HG03039 (cell line): Measurements from ENCODE around the gene GABRD.

Experiments
- ATAC-seq: cut with Tn5 transposase; IDR thresholded peaks from one replicate; pipeline ENCODE4 v1.9.1; 2021; ENCODE audit warnings: mild to moderate bottlenecking, moderate library complexity; ENCODE audit not compliant: unreplicated experiment

The GABRD gene

GRCh38 chr1:2073382-2074230 is 54.5 kb downstream of the GABRD start:
- ATAC-seq, result no peak

- no peak for ATAC-seq
Measured at GRCh38 chr1:2074396-2074795, 55.3 kb downstream of the GABRD start.

GRCh38 chr1:2074944-2075740 is 56.0 kb downstream of the GABRD start:
- ATAC-seq, result no peak

GRCh38 chr1:2076826-2077225 is 57.7 kb downstream of the GABRD start:
- ATAC-seq, result no peak

GRCh38 chr1:2078170-2078569 is 59.0 kb downstream of the GABRD start:
- ATAC-seq, result no peak

- ATAC-seq, result no peak
Measured at GRCh38 chr1:2079396-2080085, 60.4 kb downstream of the GABRD start.

- no peak for ATAC-seq
Measured at GRCh38 chr1:2080140-2080539, 61.0 kb downstream of the GABRD start.
